Middle frontal gyrus (tissue), 1 donor: ENCODE results near the gene SURF2.
"Not testable (repeated sequence)": the region's sequence is repeated elsewhere in the genome, so short reads cannot be mapped to it uniquely, and the experiment has no call there.

Source experiments
- DNase-seq: peaks from one replicate; pipeline ENCODE4 v3.0.0-alpha.2; 2015; ENCODE audit warnings: low spot score; ENCODE audit errors: extremely low spot score

The SURF2 gene

DNA sequence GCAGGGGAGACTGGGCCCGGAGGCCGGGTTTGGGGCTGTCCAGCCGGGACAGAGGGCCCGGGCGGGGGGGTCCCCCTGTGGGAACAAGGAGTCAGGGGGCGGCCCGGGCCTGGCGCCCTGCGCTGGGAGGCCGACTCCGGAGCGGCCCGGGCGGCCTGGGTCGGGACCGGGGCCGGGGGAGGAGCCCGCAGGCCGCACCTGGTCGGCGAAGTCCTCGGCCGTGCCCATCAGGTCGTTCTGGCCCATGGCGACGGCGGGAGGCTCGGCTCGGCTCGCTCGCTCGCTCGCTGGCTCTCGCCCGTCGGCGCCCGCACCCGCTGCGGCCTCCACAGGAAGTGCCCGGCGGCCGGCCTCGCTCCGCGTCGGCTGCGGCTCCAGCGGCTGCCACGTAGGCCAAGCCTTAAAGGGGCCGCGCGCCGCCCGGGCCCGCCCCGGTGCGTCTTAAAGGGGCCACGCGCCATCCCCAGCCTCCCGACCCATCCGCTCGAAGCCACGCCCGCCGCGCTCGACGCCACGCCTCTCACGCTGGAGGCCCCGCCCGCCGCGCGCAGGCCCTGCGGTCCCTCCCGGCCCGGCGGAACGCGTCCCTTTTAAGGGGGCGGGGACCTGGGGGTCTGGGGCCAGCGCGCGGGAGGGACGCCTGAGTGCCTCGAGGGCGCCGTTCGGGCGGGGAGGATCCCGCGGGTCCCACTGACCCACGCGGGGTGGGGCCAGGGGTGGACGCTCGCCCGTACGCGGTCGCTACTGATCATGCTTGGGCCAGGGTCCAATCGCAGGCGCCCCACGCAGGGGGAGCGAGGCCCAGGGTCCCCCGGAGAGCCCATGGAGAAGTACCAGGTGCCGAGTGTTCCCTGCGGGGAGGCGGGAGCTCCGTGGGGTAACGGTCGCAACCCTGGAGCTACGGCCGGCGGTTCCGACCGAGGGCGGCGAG lies 19.6 kb downstream of the SURF2 start, which contains the start of the genes STKLD1 and SURF4:
Gene STKLD1, plus strand, starts transcription at position 643 of the 931 bp plus-strand sequence. Its CDS starts 108 bp downstream, at position 751.
Gene SURF4, minus strand, starts transcription at position 337 of the 931 bp plus-strand sequence. Its CDS starts 91 bp downstream, at position 246.
- DNase-seq: peak; percentile 93

DNA sequence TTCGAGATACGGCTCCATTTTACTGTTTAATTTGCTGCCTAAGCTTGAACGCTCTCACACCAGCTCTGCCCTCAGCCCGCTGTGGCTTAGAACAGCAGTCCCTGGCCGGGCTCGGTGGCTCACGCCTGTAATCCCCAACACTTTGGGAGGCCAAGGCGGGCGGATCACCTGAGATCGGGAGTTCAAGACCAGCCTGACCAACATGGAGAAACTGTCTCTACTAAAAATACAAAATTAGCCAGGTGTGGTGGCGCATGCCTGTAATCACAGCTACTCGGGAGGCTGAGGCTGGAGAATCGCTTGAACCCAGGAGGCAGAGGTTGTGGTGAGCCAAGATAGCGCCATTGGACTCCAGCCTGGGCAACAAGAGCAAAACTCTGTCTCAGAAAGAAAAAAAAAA lies 20.9 kb downstream of the SURF2 start:
- DNase-seq: not testable (repeated sequence)

- DNase-seq: no peak
These were observed 21.4 kb downstream of the SURF2 start for GRCh38 chr9:133377721-133378216.

GRCh38 chr9:133378408-133378962 lies 22.1 kb downstream of the SURF2 start:
- no peak for DNase-seq

GRCh38 chr9:133379153-133380086 lies 23.1 kb downstream of the SURF2 start:
- no peak for DNase-seq

DNA sequence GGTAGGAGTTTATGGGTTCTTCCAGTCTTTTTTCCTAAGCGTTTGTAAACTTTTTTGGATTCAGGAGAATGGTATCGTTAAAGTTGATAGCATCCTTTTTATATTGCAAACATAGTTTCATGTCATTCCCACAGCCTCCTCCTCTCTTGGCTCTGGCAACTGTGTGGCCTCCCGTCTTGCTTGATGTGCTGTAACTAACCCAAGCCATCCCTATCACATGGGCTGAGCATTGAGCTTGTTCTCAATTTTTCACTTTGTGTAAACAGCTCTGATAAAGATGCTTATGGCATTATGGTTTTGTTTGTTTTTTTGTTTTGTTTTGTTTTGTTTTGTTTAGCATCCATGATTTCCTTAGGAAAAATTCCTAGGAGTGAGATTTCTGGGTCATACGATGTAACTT lies 24.4 kb downstream of the SURF2 start:
- no peak for DNase-seq

DNA sequence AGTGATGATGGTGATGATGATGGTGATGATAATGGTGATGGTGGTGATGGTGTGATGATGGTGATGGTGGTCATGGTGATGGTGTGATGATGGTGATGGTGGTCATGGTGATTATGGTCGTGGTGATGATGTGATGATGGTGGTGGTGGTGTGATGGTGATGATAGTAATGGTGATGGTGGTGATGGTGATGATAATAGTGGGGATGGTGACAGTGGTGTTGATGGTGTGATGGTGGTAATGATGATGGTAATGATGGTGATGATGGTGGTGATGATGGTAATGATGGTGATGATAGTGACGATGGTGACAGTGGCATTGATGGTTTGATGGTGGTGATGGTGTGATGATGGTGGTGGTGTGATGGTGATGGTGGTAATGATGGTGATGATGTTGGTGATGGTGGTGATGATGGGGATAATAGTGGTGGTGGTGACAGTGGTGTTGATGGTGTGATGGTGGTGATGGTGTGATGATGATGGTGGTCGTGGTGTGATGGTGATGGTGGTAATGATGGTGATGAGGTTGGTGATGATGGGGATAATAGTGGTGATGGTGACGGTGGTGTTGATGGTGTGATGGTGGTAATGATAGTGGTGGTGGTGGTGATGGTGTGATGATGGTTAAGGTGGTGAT lies 26.3 kb downstream of the SURF2 start:
- no peak for DNase-seq

DNA sequence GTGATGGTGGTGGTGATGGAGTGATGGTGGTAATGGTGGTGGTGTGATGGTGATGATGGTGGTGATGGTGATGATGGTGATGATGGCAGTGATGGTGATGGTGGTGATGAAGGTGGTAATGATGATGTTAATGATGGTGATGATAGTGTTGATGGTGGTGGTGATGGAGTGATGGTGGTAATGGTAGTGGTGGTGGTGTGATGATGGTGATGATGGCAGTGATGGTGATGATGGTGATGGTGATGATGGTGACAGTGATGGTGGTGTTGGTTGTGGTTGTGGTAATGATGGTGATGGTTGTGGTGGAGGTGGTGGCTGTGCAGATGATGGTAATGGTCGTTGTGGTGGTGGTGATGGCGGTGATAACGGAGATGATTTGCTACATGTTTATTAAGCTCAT lies 27.1 kb downstream of the SURF2 start:
- no peak for DNase-seq

GRCh38 chr9:133384736-133385321 lies 28.5 kb downstream of the SURF2 start:
- DNase-seq: no peak

DNA sequence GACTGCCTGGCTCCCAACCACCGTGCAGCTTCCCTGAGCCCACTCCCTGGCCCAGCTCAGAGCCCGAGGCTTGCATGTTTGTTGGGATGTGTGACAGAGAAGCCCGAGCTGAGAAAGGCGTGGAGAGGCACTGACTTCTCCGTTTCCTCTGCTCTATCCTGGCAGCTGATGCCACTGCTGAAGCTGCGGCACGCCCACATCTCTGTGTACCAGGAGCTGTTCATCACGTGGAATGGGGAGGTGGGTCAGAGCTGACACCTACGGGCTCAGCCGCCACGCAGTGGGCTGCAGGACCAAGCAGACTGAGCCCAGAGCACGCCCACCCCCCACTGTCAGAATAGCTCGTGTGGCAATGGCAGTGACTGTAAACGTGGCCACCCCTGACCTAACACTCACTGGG lies 29.1 kb downstream of the SURF2 start:
- DNase-seq: no peak

DNA sequence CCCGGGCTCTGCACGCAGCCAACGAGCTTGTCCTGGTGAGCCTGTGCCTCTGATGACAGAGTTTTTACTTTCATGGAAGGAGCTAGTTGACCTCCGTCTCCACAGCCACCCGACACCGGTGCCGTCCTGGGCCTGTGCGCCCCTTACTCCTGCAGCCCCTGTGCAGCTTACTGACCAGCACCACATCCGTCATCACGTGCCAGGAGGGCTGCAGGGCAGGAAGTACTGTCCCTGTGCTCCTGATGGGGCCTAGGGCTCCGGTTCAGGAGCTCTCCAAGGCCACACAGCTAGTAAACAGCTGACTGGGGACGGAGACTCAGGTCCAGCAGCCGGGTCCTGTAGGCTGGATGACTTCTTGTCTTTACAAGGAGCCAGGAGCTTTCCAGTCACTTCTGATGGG lies 30.0 kb downstream of the SURF2 start:
- no peak for DNase-seq

- DNase-seq: no peak
These were observed 31.3 kb downstream of the SURF2 start for GRCh38 chr9:133387680-133388079.

- DNase-seq: no peak
These were observed 32.7 kb downstream of the SURF2 start for GRCh38 chr9:133389025-133389557.

GRCh38 chr9:133389562-133389961 lies 33.2 kb downstream of the SURF2 start:
- no peak for DNase-seq

DNA sequence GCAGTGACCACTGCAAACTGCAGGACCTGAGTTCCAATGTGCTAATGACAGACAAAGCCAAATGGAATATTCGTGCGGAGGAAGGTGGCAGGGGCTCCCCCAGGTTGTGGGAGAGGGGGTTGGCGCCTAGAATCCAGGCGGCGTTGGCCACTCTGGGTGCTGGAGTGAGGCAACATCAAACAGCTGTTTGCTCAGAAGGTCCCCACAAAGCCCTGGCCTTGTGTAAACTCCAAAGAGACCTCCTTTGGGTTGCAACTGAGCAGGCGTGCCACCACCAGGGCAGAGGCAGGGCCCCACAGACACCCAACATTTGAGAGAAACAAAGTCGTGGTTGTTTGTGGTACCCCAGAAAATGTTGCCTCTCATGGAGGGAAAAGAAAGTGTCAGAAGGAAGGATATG lies 34.4 kb downstream of the SURF2 start:
- DNase-seq: no peak

DNA sequence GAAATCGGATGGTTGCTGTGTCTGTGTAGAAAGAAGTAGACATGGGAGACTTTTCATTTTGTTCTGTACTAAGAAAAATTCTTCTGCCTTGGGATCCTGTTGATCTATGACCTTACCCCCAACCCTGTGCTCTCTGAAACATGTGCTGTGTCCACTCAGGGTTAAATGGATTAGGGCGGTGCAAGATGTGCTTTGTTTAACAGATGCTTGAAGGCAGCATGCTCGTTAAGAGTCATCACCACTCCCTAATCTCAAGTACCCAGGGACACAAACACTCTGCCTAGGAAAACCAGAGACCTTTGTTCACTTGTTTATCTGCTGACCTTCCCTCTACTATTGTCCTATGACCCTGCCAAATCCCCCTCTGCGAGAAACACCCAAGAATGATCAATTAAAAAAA lies 35.1 kb downstream of the SURF2 start:
- DNase-seq: not testable (repeated sequence)

DNA sequence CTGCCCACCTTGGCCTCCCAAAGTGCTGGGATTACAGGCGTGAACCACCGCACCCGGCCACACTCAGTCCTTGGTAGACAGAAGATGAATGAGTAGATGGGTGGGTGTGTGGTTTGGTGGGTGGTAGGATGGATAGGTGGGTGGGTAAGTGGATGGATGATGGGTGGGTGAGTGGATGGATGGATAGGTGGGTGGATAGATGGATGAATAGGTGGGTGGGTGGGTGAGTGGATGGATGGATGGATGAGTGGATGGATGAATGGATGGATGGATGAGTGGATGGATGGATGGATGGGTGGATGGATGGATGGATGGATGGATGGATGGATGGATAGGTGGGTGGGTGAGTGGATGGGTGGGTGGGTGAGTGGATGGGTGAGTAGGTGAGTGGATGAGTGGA lies 36.0 kb downstream of the SURF2 start:
- DNase-seq: not testable (repeated sequence)

- no peak for DNase-seq
These were observed 37.0 kb downstream of the SURF2 start for GRCh38 chr9:133393399-133393798.

DNA sequence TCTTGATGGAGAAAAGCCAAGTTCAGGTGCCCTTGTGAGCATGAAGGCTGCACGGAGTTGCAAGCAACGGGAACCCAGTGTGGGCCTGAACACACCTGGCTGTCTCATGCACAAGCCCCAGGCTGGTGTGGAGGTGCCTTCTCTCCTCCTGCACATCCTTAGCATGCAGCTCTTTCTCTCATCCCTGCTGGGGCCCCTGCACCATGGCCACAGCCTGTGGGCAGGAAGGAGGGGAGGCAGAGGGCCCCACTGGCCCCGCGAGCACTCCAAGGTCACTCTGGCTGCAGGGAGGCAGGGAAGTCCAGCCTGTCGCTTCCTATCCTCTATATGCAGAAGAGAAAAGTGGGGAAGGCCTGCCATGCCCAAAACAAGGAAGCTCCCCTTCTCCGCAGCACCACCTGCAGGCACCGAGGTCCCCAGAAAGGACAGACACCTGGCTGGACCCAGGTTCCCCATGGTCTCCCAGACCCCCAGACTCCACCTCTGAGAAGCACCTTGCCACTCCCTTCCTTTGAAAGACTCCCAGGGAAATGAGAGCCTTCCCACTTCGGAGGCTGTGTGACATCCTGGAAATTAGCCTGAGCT lies 38.4 kb downstream of the SURF2 start:
- DNase-seq: no peak

GRCh38 chr9:133396952-133397351 lies 40.6 kb downstream of the SURF2 start:
- no peak for DNase-seq
